ENCODE data around the gene GGNBP2.

GGNBP2 gene

GRCh38 chr17:36610474-36610873 is 65.8 kb downstream of the GGNBP2 start:
- Histone ChIP-seq H3K4me1 (ENCODE audit: insufficient read depth, low read length) (peaks cover 20% of the 10 kb centered on the region; the same call in 1 of the 2 replicates), H3K9ac (ENCODE audit: low read depth, low read length) (no peak overlapping the region), H3K27me3 (ENCODE audit: insufficient read depth, low read length) (no peaks in the 10 kb centered on the region)

DNA sequence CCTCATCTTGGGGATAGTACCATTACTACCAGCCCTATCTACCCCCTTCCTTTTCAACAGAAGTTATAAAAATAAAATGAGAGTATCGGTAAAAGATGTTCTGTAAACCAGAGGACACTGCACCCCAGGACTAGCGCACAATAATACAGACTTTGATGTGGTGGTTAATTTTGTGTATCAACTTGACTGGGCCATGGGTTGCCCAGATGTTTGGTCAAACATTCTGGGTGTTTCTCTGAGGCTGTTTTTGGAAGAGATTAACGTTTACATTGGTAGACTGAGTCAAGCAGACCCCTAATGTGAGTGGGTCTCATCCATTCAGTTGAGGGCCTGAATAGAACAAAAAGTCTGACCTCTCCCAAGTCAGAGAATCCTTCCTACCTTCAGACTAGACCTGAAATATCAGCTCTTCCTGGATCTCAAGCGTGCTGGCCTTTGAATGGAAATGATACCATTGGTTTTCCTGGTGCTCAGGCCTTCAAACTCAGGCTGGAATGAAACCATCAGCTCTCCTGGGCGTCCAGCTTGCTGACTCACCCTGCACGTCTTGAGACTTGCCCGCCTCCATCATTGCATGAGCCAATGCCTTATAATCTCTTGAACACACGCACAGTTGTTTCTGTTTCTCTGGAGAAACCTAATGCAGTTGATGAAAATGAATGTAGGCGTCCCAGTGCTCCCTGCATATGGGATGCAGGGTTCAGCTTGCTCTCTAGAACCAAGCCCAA is 66.8 kb downstream of the GGNBP2 start:
- H3K9me3 ChIP-seq (ENCODE audit: insufficient read depth, low read depth, low read length): no peaks in the 10 kb centered on the region
- H3K4me1 ChIP-seq (ENCODE audit: insufficient read depth, low read length): peaks cover 20% of the 10 kb centered on the region; the same call in 1 of the 2 replicates
- H3K36me3 ChIP-seq (ENCODE audit: insufficient read depth, low read depth, low read length): peaks cover 9% of the 10 kb centered on the region; the same call in 1 of the 2 replicates
- no peak overlapping the region for H3K9ac ChIP-seq (ENCODE audit: low read depth, low read length)
- H3K4me3 ChIP-seq (ENCODE audit: low read length): no peak overlapping the region
- no peaks in the 10 kb centered on the region for H3K27me3 ChIP-seq (ENCODE audit: insufficient read depth, low read length)
- no peak overlapping the region for H3K27ac ChIP-seq (ENCODE audit: low read length)

More at GRCh38 chr17:36610474-36610873, 65.8 kb downstream of the GGNBP2 start:
- H3K4me3 ChIP-seq (ENCODE audit: low read length): no peak overlapping the region
- H3K27ac ChIP-seq (ENCODE audit: low read length): no peak overlapping the region
- no peaks in the 10 kb centered on the region for H3K9me3 ChIP-seq (ENCODE audit: insufficient read depth, low read depth, low read length)
- peaks cover 9% of the 10 kb centered on the region; the same call in 1 of the 2 replicates for H3K36me3 ChIP-seq (ENCODE audit: insufficient read depth, low read depth, low read length)

DNA sequence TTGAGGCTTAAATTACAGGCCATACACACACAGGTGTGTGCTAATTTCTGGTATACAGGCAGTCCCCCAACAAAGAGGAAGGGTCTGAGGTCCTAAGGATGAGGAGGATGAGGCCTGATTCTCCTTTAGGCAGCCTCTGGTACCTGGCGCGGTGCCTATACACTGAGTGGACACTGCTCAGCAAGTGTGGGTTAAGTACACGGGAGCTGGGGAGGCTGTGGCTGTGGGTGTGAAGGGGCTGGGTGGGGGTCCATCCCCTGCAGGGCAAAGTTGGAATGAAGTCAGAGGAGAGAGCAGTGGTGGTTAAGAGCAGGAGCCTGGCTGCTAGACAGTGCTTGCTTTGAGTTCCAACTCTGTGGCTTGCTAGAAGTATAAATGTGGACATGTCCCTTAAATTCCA is 67.6 kb downstream of the GGNBP2 start:
- peaks cover 20% of the 10 kb centered on the region; the same call in 1 of the 2 replicates for H3K4me1 ChIP-seq (ENCODE audit: insufficient read depth, low read length)
- no peaks in the 10 kb centered on the region for H3K9me3 ChIP-seq (ENCODE audit: insufficient read depth, low read depth, low read length)
- H3K27ac ChIP-seq (ENCODE audit: low read length): no peak overlapping the region
- H3K9ac ChIP-seq (ENCODE audit: low read depth, low read length): no peak overlapping the region
- H3K27me3 ChIP-seq (ENCODE audit: insufficient read depth, low read length): no peaks in the 10 kb centered on the region
- H3K4me3 ChIP-seq (ENCODE audit: low read length): no peak overlapping the region
- H3K36me3 ChIP-seq (ENCODE audit: insufficient read depth, low read depth, low read length): peaks cover 9% of the 10 kb centered on the region; the same call in 1 of the 2 replicates

DNA sequence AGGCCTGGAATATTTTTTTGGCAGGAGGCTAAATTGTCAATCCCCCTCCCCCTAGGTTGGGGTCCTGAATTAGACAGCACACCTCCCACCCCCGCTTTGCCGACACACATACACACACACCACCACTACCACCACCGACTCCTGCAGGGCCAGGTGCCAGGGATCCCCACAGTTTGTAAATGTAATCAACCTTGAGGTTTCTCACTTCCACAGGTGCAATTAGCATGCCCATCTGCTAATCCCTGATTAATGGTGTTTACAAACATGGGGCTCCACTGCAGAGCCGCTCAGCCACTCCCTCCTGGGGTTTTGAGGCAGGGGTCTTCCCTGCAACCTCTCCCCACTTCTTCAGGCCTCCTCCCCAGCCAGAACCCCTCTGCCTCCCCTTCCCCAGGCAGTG is 68.4 kb downstream of the GGNBP2 start:
- Histone ChIP-seq H3K4me3 (ENCODE audit: low read length) (no peak overlapping the region), H3K27me3 (ENCODE audit: insufficient read depth, low read length) (no peaks in the 10 kb centered on the region), H3K27ac (ENCODE audit: low read length) (no peak overlapping the region), H3K9me3 (ENCODE audit: insufficient read depth, low read depth, low read length) (no peaks in the 10 kb centered on the region), H3K36me3 (ENCODE audit: insufficient read depth, low read depth, low read length) (peaks cover 4% of the 10 kb centered on the region; the same call in 1 of the 2 replicates), H3K4me1 (ENCODE audit: insufficient read depth, low read length) (peaks cover 20% of the 10 kb centered on the region; the same call in 1 of the 2 replicates), H3K9ac (ENCODE audit: low read depth, low read length) (no peak overlapping the region)

GRCh38 chr17:36614081-36614480 is 69.4 kb downstream of the GGNBP2 start:
- no peak overlapping the region for H3K4me3 ChIP-seq (ENCODE audit: low read length)
- H3K36me3 ChIP-seq (ENCODE audit: insufficient read depth, low read depth, low read length): no peaks in the 10 kb centered on the region
- no peaks in the 10 kb centered on the region for H3K27me3 ChIP-seq (ENCODE audit: insufficient read depth, low read length)
- H3K4me1 ChIP-seq (ENCODE audit: insufficient read depth, low read length): peaks cover 20% of the 10 kb centered on the region; the same call in 1 of the 2 replicates
- H3K9ac ChIP-seq (ENCODE audit: low read depth, low read length): no peak overlapping the region
- no peak overlapping the region for H3K27ac ChIP-seq (ENCODE audit: low read length)
- no peaks in the 10 kb centered on the region for H3K9me3 ChIP-seq (ENCODE audit: insufficient read depth, low read depth, low read length)

DNA sequence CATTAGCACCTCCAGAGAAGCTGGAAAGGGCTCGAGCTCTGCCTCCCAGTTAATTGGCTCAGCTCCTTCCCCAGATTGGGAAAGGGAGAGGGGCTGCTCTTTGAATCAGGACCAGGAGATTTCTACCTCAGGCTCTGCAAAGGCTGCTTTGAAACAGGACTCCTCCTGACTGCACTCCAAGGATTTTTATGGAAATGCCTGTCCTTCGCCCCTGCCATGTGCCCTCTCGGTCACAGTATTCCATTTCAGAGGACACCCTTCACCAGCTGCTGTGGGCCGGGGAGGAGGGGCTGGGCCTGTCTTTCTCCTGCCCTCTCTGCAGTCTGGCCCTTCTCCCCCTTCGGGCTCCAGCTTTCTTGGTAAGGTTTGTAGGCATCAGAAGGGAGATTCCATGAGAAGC is 70.2 kb downstream of the GGNBP2 start:
- peaks cover 20% of the 10 kb centered on the region; the same call in 1 of the 2 replicates for H3K4me1 ChIP-seq (ENCODE audit: insufficient read depth, low read length)
- no peak overlapping the region for H3K27ac ChIP-seq (ENCODE audit: low read length)

DNA sequence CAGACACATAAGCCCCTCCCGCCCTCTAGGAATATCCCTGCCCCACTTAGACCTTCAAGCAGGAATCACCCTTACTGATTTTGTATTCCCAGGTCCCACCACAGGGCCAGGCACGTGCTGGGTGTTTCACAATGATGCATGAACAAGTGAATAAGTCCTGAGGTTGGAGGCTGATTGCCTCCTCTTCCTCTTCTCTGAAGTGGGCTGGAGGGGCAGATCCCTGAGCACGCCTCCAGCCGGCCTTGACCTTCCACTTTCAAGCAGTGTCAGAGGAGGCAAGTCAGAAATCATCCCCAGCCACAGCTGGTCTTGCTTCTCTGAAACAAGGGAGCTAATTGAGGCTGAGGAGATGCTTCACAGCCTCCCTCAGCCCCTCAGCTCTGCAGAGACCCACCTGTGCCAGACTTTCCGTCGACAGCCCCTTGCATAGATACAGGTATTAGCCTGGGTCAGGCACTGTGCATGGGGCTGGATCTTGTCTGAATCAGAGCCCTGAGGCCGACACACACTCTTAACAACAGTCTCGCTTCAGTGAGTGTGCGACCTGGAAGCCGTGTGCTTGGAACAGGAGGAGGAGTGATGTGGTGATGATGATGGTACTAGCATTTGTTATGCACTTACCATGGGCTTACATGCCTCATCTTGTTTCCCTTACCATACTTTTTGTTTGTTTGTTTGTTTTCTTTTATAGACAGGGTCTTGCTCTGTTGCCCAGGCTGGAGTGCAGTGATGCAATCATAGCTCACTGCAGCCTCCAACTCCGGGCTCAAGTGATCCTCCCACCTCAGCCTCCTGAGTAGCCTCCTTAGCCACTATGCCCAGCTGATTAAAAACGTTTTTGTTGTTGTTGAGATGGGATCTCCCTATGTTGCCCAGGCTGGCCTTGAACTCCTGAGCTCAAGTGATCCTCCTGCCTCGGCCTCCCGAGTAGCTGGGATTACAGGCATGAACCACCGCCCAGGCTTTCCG is 71.6 kb downstream of the GGNBP2 start:
- no peak overlapping the region for H3K4me3 ChIP-seq (ENCODE audit: low read length)
- H3K4me1 ChIP-seq (ENCODE audit: insufficient read depth, low read length): peaks cover 20% of the 10 kb centered on the region; the same call in 1 of the 2 replicates
- no peaks in the 10 kb centered on the region for H3K9me3 ChIP-seq (ENCODE audit: insufficient read depth, low read depth, low read length)
- no peak overlapping the region for H3K27ac ChIP-seq (ENCODE audit: low read length)
- H3K9ac ChIP-seq (ENCODE audit: low read depth, low read length): no peak overlapping the region
- H3K27me3 ChIP-seq (ENCODE audit: insufficient read depth, low read length): no peaks in the 10 kb centered on the region
- no peaks in the 10 kb centered on the region for H3K36me3 ChIP-seq (ENCODE audit: insufficient read depth, low read depth, low read length)

More for the DNA sequence above, 70.2 kb downstream of the GGNBP2 start:
- H3K9ac ChIP-seq (ENCODE audit: low read depth, low read length): no peak overlapping the region
- H3K4me3 ChIP-seq (ENCODE audit: low read length): no peak overlapping the region
- H3K27me3 ChIP-seq (ENCODE audit: insufficient read depth, low read length): no peaks in the 10 kb centered on the region
- no peaks in the 10 kb centered on the region for H3K9me3 ChIP-seq (ENCODE audit: insufficient read depth, low read depth, low read length)
- H3K36me3 ChIP-seq (ENCODE audit: insufficient read depth, low read depth, low read length): no peaks in the 10 kb centered on the region

- peaks cover 15% of the 10 kb centered on the region; the same call in 1 of the 2 replicates for H3K4me1 ChIP-seq (ENCODE audit: insufficient read depth, low read length)
- no peak overlapping the region for H3K9ac ChIP-seq (ENCODE audit: low read depth, low read length)
- H3K9me3 ChIP-seq (ENCODE audit: insufficient read depth, low read depth, low read length): no peaks in the 10 kb centered on the region
- H3K27ac ChIP-seq (ENCODE audit: low read length): no peak overlapping the region
- no peaks in the 10 kb centered on the region for H3K27me3 ChIP-seq (ENCODE audit: insufficient read depth, low read length)
- H3K4me3 ChIP-seq (ENCODE audit: low read length): no peak overlapping the region
- no peaks in the 10 kb centered on the region for H3K36me3 ChIP-seq (ENCODE audit: insufficient read depth, low read depth, low read length)
Measured at GRCh38 chr17:36617773-36618172, 73.1 kb downstream of the GGNBP2 start.

DNA sequence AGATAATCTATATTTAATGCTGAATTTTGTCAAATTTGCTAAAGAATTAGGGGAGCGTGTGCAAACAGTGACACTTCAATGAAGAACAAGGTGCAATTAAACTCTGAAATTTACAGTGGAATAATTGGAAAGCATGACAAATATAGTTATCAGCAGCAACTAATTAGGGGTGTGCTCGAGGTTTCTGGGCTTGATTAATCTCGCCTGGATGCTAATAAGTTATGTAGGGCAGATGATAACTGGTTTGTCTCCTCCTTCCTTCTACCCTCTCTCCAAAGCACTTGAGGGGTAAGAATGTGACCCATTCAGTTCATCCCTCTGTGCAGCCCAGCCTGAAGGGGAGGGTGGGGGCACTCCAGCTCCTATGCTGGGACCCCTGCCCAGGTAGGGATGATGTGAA is 78.6 kb downstream of the GGNBP2 start:
- no peaks in the 10 kb centered on the region for H3K27me3 ChIP-seq (ENCODE audit: insufficient read depth, low read length)
- no peak overlapping the region for H3K27ac ChIP-seq (ENCODE audit: low read length)
- no peak overlapping the region for H3K4me3 ChIP-seq (ENCODE audit: low read length)
- peaks cover 6% of the 10 kb centered on the region; the same call in 1 of the 2 replicates for H3K4me1 ChIP-seq (ENCODE audit: insufficient read depth, low read length)
- H3K9me3 ChIP-seq (ENCODE audit: insufficient read depth, low read depth, low read length): no peaks in the 10 kb centered on the region
- no peak overlapping the region for H3K9ac ChIP-seq (ENCODE audit: low read depth, low read length)
- no peaks in the 10 kb centered on the region for H3K36me3 ChIP-seq (ENCODE audit: insufficient read depth, low read depth, low read length)

- Histone ChIP-seq H3K4me1 (ENCODE audit: insufficient read depth, low read length) (peaks cover 6% of the 10 kb centered on the region; the same call in 1 of the 2 replicates), H3K9me3 (ENCODE audit: insufficient read depth, low read depth, low read length) (no peaks in the 10 kb centered on the region), H3K4me3 (ENCODE audit: low read length) (no peak overlapping the region), H3K27me3 (ENCODE audit: insufficient read depth, low read length) (no peaks in the 10 kb centered on the region), H3K27ac (ENCODE audit: low read length) (no peak overlapping the region), H3K36me3 (ENCODE audit: insufficient read depth, low read depth, low read length) (no peaks in the 10 kb centered on the region), H3K9ac (ENCODE audit: low read depth, low read length) (no peak overlapping the region)
Measured at GRCh38 chr17:36625188-36625587, 80.5 kb downstream of the GGNBP2 start.

DNA sequence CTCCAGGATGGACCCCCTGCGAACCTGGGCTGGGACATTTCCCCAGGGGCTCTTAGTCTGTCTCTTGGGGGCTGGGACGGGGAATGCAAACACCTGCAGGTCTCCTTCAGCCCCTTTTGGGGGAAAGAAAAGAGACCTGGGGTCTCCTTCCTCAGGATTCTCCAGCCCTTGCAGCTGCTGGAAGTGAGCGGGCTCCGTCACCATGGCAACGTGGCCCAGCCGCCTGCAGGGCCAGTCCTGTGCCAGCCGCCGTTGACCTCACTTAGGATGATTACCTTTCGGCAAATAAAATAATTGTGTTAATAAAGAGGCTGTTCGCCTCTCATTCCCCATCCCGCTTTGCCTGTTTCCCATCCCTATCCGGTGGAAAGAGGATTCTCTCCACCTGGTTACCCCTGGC is 82.4 kb downstream of the GGNBP2 start:
- Histone ChIP-seq H3K27ac (ENCODE audit: low read length) (no peak overlapping the region), H3K36me3 (ENCODE audit: insufficient read depth, low read depth, low read length) (no peaks in the 10 kb centered on the region), H3K4me3 (ENCODE audit: low read length) (no peak overlapping the region), H3K9ac (ENCODE audit: low read depth, low read length) (no peak overlapping the region), H3K27me3 (ENCODE audit: insufficient read depth, low read length) (peaks cover 15% of the 10 kb centered on the region), H3K4me1 (ENCODE audit: insufficient read depth, low read length) (peaks cover 7% of the 10 kb centered on the region; the same call in 1 of the 2 replicates), H3K9me3 (ENCODE audit: insufficient read depth, low read depth, low read length) (no peaks in the 10 kb centered on the region)

Measured in iPS-20b (cell line).